Keratinocyte (primary cell): ENCODE measurements around the gene ATRNL1. TPM values are rescaled to one million over a fixed set of nuclear protein-coding genes. Genes with fewer than 3 reads are reported as not detected.

Experiments
- DNase-seq: peaks from one replicate; pipeline ENCODE4 v3.0.0-alpha.2; 2011; ENCODE audit warnings: low read depth, missing footprints, low spot score
- FAIRE-seq: peaks from 2 replicates; lab custom pipeline; 2011; peaks lifted over from hg19 to GRCh38; lab: Jason Lieb, UNC
- H2AFZ ChIP-seq: 2 replicates; pipeline ENCODE4 v1.6.0; 2012; ENCODE audit warnings: low read length, control low read depth, inconsistent platforms; ENCODE audit not compliant: control insufficient read depth
- H3K27ac ChIP-seq: 2 replicates; pipeline ENCODE4 v1.5.1; 2011; ENCODE audit warnings: low read length; ENCODE audit not compliant: control insufficient read depth, insufficient read depth
- H3K27me3 ChIP-seq: 3 replicates; pipeline ENCODE4 v1.6.0; 2011; ENCODE audit warnings: low read length; ENCODE audit not compliant: control insufficient read depth, insufficient read depth; ENCODE audit errors: extremely low read depth
- H3K36me3 ChIP-seq, 2 experiments: 2 replicates in 1 of 2; 3 replicates in 1 of 2; pipeline ENCODE4 v1.5.1; 2011; ENCODE audit warnings: low read length in 2 of 2, mild to moderate bottlenecking in 1 of 2; ENCODE audit not compliant: control insufficient read depth in 2 of 2, insufficient read depth in 2 of 2; ENCODE audit errors: extremely low read depth in 1 of 2
- H3K4me1 ChIP-seq: 3 replicates; pipeline ENCODE4 v1.5.1; 2011; ENCODE audit warnings: low read length; ENCODE audit not compliant: control insufficient read depth, insufficient read depth; ENCODE audit errors: extremely low read depth
- H3K4me2 ChIP-seq: 3 replicates; pipeline ENCODE4 v1.6.0; 2011; ENCODE audit warnings: low read depth, low read length; ENCODE audit not compliant: control insufficient read depth, insufficient read depth; ENCODE audit errors: extremely low read depth
- H3K4me3 ChIP-seq, 3 experiments: fragments of 200-600 bp in 1 of 3; sonication (generic) in 1 of 3; 2 replicates in 2 of 3; 3 replicates in 1 of 3; pipeline ENCODE4 v1.5.1; 2011 to 2016; ENCODE audit warnings: low read length in 3 of 3, mild to moderate bottlenecking in 3 of 3, control low read depth in 2 of 3, inconsistent platforms in 1 of 3, low read depth in 1 of 3, mixed read lengths in 1 of 3, mixed run types in 1 of 3, moderate library complexity in 1 of 3; ENCODE audit not compliant: control insufficient read depth in 2 of 3, insufficient read depth in 2 of 3; ENCODE audit errors: extremely low read depth in 1 of 3
- H3K79me2 ChIP-seq: 2 replicates; pipeline ENCODE4 v1.6.0; 2012; ENCODE audit warnings: low read length; ENCODE audit not compliant: control insufficient read depth, insufficient read depth
- H3K9ac ChIP-seq: 3 replicates; pipeline ENCODE4 v1.6.0; 2011; ENCODE audit warnings: low read length; ENCODE audit not compliant: control insufficient read depth, insufficient read depth; ENCODE audit errors: extremely low read depth
- H3K9me1 ChIP-seq: 3 replicates; pipeline ENCODE4 v1.6.0; 2011; ENCODE audit warnings: low read length; ENCODE audit not compliant: control insufficient read depth, insufficient read depth; ENCODE audit errors: extremely low read depth
- H3K9me3 ChIP-seq: 2 replicates; pipeline ENCODE4 v1.5.1; 2012; ENCODE audit warnings: low read depth, low read length; ENCODE audit not compliant: control insufficient read depth
- H4K20me1 ChIP-seq: 3 replicates; pipeline ENCODE4 v1.6.0; 2011; ENCODE audit warnings: low read length; ENCODE audit not compliant: control insufficient read depth, insufficient read depth; ENCODE audit errors: extremely low read depth
- EZH2 ChIP-seq: IDR thresholded peaks from one replicate; pipeline ENCODE4 v1.6.1; 2012; ENCODE audit warnings: inconsistent platforms, mild to moderate bottlenecking, low read length, moderate library complexity
- dilution Hi-C: fragments of 300-500 bp; cut with MboI; formaldehyde crosslinking; loops from one replicate; pipeline ENCODE4 v1.7.0; 2020; ENCODE audit warnings: low sequenced_read_pairs; ENCODE audit not compliant: extremely low pct_ligation_motif_present
- polyA plus RNA-seq, 5 experiments: library from polyadenylated mRNA; depleted of rRNA in 3 of 5; stranded (reverse) in 3 of 5; stranded (forward) in 1 of 5; unstranded in 1 of 5; fragments of >200 nt; gene quantifications; 1 replicate in 1 of 5; 2 replicates in 3 of 5; 3 replicates in 1 of 5; pipeline versions ENCODE4 v1.2.1 to v1.2.3, GENCODE V29; 2011 to 2012; ENCODE audit warnings: missing spikeins in 2 of 5, low read depth in 1 of 5, low replicate concordance in 1 of 5
- TF ChIP-seq, protein P1 (sequence below), 3 experiments: IDR thresholded peaks in 1 of 3; conservative IDR thresholded peaks in 1 of 3; optimal IDR thresholded peaks in 1 of 3; 2 replicates in 2 of 3; 3 replicates in 1 of 3; pipeline versions ENCODE3 to v1.5.1; 2011; ENCODE audit warnings: low read length in 3 of 3, mild to moderate bottlenecking in 3 of 3, moderate library complexity in 2 of 3, control low read depth in 1 of 3, inconsistent platforms in 1 of 3; ENCODE audit not compliant: insufficient read depth in 2 of 3; ENCODE audit errors: extremely low read depth in 1 of 3

Gene ATRNL1
- polyA plus RNA-seq, 1 donor (not counting 4 experiments of a cell fraction or from before 2014, with no cell fraction given), result 0.07 TPM

DNA sequence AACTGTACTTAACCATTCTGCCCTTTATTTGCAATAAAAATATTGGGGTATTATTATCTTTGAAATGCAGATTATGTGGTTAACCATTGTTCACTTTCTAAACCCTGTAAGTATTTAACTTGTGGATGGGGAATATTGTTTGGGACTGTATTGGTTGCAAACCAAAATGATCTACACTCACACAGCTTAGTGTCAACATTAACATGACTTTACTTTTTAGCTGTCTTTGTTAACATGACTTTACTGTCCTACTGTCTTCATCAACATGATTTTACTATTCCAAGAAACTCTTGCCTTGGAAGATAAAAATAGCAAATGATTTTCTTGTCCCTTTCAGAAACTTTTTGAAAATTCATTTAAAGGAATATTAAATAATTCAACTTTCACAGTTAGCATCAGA is 708.3 kb downstream of the ATRNL1 start:
- Histone ChIP-seq H3K79me2 (no peaks in the 10 kb centered on the region), H3K36me3 (no peaks in the 10 kb centered on the region), H3K9ac (no peak overlapping the region), H3K27ac (no peak overlapping the region), H3K27me3 (no peaks in the 10 kb centered on the region), H3K4me3 (no peak overlapping the region), H4K20me1 (no peaks in the 10 kb centered on the region), H3K4me2 (no peak overlapping the region), H3K9me1 (no peaks in the 10 kb centered on the region), H3K4me1 (no peaks in the 10 kb centered on the region), H3K9me3 (no peaks in the 10 kb centered on the region), H2AFZ (no peak overlapping the region)
- TF ChIP-seq, protein P1, sequence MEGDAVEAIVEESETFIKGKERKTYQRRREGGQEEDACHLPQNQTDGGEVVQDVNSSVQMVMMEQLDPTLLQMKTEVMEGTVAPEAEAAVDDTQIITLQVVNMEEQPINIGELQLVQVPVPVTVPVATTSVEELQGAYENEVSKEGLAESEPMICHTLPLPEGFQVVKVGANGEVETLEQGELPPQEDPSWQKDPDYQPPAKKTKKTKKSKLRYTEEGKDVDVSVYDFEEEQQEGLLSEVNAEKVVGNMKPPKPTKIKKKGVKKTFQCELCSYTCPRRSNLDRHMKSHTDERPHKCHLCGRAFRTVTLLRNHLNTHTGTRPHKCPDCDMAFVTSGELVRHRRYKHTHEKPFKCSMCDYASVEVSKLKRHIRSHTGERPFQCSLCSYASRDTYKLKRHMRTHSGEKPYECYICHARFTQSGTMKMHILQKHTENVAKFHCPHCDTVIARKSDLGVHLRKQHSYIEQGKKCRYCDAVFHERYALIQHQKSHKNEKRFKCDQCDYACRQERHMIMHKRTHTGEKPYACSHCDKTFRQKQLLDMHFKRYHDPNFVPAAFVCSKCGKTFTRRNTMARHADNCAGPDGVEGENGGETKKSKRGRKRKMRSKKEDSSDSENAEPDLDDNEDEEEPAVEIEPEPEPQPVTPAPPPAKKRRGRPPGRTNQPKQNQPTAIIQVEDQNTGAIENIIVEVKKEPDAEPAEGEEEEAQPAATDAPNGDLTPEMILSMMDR (optimal IDR thresholded peaks at IDR 0.05 in 1 of 3, IDR thresholded peaks at IDR 0.05 in 1 of 3, conservative IDR thresholded peaks at IDR 0.05 in 1 of 3; ENCODE audit: extremely low read depth in 1 of 3, insufficient read depth in 2 of 3, low read length in 3 of 3), result no peak
- no peak for TF ChIP-seq EZH2
- no peak for DNase-seq
- dilution Hi-C loops, result no loop called here
- no peak for FAIRE-seq

DNA sequence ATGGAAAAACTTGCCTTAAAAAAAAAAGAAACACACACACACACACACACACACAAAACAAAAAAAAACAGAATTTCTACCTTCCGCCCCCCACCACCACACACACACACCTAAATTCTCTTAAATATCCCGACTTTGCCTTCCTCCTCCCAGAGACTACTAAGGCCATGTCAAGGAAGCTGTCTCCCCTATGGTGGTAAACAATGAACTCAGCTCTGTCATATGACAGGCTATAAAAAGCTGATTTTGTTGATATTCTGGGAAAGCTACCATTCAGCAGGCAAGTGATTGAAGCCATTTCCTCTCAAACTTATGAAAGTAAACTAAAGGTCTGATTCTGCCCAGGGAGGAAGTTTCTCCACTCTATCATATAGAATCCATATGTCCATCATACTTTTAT is 708.8 kb downstream of the ATRNL1 start:
- TF ChIP-seq EZH2, result no peak
- TF ChIP-seq, protein P1 (optimal IDR thresholded peaks at IDR 0.05 in 1 of 3, IDR thresholded peaks at IDR 0.05 in 1 of 3, conservative IDR thresholded peaks at IDR 0.05 in 1 of 3; ENCODE audit: extremely low read depth in 1 of 3, insufficient read depth in 2 of 3, low read length in 3 of 3), result no peak
- H3K9me3 ChIP-seq, result no peaks in the 10 kb centered on the region
- H3K9me1 ChIP-seq, result no peaks in the 10 kb centered on the region
- H3K36me3 ChIP-seq, result no peaks in the 10 kb centered on the region
- no peak overlapping the region for H3K9ac ChIP-seq
- H3K27me3 ChIP-seq, result no peaks in the 10 kb centered on the region
- FAIRE-seq (no peak), DNase-seq (no peak)
- H3K4me3 ChIP-seq, result no peak overlapping the region
- H3K4me2 ChIP-seq, result no peak overlapping the region
- H2AFZ ChIP-seq, result no peak overlapping the region
- dilution Hi-C loops, result no loop called here
- H3K27ac ChIP-seq, result no peak overlapping the region
- no peaks in the 10 kb centered on the region for H3K4me1 ChIP-seq
- H3K79me2 ChIP-seq, result no peaks in the 10 kb centered on the region
- no peaks in the 10 kb centered on the region for H4K20me1 ChIP-seq
